NCI-H146 (cell line): ENCODE measurements around the gene BCL7A.

Experiments used
- DNase-seq: peaks from one replicate; lab custom pipeline; 2025; lab: John Stamatoyannopoulos, UW

The BCL7A gene

GRCh38 chr12:122001466-122002209 lies 20.0 kb upstream of the BCL7A start:
- peak; percentile 89 for DNase-seq

GRCh38 chr12:122003651-122004611 lies 17.8 kb upstream of the BCL7A start:
- DNase-seq: no peak

- no peak for DNase-seq
Observed at GRCh38 chr12:122004633-122005071, 17.0 kb upstream of the BCL7A start.

GRCh38 chr12:122005252-122005776 lies 16.4 kb upstream of the BCL7A start:
- DNase-seq: no peak

- no peak for DNase-seq
Observed at GRCh38 chr12:122006186-122006926, 15.3 kb upstream of the BCL7A start.

- DNase-seq: no peak
Observed at GRCh38 chr12:122009741-122010140, 11.9 kb upstream of the BCL7A start.

GRCh38 chr12:122012184-122012583 lies 9.5 kb upstream of the BCL7A start:
- no peak for DNase-seq

GRCh38 chr12:122013136-122013535 lies 8.5 kb upstream of the BCL7A start:
- DNase-seq: no peak

DNA sequence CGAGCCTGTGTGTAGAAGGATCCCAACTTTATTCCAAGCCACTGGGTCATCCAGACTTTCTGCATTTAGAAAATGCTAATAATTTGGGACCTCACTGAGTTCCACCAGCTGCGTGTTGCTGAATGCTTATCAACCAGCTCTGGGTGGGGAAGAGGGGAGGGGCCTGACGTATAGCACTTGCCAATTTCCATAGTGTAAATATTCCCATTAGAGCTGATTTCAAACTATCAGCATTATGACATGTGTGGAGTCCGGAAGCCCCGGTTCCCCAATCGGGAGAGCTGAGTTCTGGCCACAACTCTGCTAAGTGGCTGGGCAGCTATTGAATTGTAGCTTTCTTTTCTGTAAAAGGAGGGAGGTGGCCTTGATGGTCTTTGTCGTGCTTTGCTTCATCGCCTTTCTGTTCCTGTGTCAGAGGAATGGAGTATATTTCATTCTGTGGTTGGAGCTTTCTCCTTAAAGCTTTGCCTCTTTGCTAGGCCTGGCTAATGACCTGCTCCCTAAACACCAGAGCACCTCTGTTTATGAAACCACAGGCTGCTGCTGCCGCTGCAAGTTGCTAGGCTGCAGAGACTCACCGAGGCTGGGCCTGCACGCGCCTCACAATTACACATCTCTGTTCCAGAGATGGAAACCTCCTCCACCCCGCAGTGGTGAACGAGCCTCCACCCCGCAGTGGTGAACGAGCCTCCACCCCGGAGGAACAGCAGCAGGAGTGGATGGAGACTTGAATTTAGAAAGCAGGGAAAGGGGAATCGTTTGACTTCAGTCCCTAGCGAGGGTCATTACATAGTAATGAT lies 7.7 kb upstream of the BCL7A start:
- DNase-seq: no peak

DNA sequence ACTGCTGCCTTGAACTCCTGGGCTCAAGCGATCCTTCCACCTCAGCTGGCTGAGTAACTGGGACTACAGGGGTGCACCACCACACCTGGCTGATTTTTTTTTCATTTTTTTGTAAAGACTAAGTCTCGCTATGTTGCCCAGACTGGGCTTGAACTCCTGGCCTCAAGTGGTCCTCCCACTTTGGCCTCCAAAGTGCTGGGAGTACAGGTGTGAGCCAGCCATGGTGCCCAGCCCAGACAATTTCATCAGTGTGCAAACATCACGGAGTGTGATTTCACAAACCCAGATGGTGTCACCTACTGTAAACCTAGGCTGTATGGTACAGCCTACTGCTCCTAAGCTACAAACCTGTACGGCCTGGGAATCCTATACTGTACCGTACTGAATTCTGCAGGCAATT lies 6.9 kb upstream of the BCL7A start:
- DNase-seq: no peak

DNA sequence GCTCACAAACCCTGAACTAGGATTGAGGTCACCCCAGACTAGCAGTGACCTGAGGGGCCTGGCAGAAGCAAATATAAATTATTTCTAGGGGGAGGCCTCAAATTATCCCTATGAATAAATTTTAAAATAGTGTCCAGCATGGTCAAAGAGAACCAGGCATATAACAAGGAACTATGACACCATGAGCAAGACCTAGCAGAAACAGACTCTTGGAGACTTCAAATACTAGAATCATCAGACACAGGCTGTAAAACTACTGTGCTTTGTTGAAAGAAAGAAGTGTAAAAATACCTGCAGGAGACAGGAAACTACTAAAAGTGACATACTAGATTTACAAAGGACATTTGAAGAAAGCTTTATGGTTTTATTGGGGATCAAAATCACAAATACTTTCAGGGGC lies 3.2 kb upstream of the BCL7A start:
- no peak for DNase-seq

DNA sequence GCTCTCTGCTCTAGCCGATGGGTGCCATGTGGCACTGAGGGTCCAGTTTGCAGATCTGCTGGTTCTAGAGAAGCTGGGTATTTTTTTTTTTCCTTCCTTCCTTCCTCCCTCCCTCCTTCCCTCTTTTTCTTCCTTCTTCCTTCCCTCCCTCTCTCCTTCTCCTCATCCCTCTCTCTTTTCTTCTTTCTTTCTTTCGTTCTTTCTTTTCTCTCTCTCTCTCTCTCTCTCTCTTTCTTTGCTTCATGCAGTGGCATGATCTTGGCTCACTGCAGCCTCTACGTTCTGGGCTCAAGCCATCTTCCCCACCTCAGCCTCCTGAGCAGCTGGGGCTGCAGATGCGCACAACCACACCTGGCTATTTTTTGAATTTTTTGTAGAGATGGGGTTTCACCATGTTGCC lies 2.7 kb upstream of the BCL7A start:
- no peak for DNase-seq

- DNase-seq: no peak
Observed at GRCh38 chr12:122020795-122021192, 890 bp upstream of the BCL7A start.

- DNase-seq: peak; percentile 49
Observed at GRCh38 chr12:122021193-122021821, 377 bp upstream of the BCL7A start.

DNA sequence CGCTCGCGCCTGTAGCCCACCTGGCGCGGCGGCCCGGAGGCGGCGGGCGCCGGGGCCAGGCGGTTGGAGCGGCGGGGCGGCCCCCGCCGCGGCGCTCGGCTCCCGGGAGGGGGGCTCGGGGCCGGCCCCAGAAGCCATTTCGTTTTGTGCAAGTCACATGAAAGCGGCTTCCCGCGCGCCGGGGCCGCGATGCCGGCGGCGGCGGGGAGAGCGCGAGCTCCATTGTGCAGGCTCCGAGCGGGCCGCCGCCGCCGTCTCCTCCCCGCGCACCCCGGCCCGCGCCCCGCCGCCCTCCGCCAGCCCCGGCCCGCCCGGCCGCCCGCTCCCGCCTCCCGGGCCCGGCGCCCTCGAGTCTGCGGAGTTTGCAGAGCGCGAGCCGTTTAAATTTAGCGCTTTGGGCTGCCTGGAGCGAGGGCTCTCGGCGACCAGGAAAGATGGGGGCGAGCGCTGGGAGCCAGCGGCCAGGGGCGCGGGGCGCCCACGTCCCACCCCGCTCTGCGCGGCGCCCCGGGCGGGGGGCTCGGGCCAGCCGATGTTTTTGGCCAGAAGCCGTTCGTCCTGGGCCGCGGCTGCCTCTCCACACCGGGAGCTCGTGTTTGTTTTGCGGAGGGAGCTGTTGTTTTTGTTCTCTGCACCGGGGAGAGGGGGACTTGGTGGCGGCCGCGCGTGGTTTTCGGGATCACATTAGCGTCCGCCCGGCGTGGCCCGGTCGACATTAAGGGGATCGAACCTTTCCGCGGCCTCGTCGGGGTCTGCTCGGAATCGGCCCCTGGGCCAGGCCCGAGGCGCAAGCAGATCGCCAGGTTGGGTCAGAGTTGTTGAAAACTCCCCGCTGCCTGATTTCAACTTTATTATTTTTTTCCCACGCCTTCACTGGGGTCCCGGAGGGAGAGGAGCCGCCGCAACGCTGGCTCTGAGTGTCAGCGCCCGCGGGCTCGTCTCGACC lies 982 bp downstream of the BCL7A start:
- peak; percentile 44 for DNase-seq

DNA sequence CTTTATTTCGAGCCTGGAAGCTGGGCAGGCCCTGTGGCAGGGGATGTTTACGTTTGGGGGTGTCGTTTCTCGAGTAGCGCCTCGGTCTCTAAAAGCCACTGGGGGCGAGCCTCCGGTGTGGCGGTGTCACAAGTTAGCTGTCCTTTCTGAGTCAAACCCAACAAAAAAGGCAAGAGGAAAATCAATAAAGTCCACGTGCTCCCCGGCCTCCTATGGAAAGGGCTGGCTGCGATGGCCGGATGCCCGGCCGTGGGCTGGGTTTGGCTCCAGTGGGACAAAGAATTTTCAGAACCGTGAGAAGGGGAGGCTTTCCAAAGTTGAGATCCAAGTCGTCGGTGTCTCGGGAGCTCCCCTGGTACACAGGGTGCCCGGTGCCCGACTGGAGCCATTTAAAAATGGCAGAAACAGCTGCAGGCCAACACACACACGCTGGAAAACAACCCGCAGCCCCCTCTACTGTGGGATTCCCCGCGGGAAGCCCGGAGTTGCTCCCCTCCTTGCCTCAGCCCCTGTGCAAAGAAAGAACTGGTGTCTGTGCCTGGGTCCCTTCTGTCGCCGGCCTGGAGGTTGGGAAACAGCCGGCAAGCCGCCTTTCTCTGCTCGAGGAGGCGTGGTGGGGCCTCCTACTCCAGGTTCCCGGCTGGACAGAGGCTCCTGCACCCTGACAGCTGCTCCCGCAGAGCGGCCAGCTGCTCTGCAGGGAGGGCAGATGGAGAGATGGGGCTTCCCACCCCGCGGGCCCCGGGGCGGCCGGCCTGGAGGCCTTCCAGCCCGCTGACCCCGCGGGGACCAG lies 1.9 kb downstream of the BCL7A start:
- DNase-seq: peak; percentile 81

GRCh38 chr12:122024132-122024785 lies 2.6 kb downstream of the BCL7A start:
- DNase-seq: no peak

DNA sequence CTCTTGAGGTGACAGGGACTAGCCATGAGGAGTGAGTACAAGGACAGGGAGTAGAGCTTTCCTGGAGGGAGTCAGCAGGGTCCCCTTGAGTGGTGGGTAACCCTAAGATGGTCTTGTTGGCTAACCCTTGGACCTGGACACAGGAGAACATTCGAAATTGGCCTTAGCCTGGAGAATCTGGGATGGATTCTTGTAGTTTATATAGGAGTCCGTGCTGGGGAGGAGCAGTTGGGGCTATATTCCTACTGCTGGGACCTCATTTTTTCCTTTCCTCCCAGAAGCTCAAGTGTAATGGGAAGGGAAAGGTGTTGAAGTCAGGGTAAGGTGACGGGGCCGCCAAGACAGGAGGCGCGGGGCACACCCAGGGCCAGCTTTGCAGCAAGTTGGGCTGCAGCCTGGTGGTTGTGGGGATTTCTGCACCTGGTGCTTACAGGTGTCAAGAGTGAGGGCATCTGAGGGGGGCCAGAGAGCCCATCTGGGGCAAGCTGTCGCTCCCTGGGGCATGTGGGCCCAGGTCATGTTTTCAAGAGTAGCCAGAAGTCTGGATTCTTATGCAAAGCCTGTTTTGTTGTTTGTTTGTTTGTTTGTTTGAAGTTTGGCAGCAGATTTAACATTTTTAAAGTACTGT lies 5.1 kb downstream of the BCL7A start:
- DNase-seq: no peak
